ENCODE measurements around the gene COG8. TPM values are rescaled to one million over a fixed set of nuclear protein-coding genes. Genes with fewer than 3 reads are reported as not detected.

The COG8 gene
- total RNA-seq, 1 donor from 2014 or later = 32.4 TPM

GRCh38 chr16:69367980-69368379 is 28.6 kb upstream of the COG8 start:
- Mint-ChIP-seq H3K27ac (ENCODE audit: unreplicated experiment) (no peak overlapping the region), H3K4me1 (ENCODE audit: low read depth, unreplicated experiment) (peaks cover 5% of the 10 kb centered on the region), H3K9me3 (ENCODE audit: unreplicated experiment) (no peaks in the 10 kb centered on the region), H3K4me3 (ENCODE audit: unreplicated experiment) (no peak overlapping the region), H3K27me3 (ENCODE audit: low read depth, unreplicated experiment) (no peaks in the 10 kb centered on the region), H3K36me3 (ENCODE audit: low read depth, unreplicated experiment) (peaks cover 26% of the 10 kb centered on the region)
- no peak overlapping the region for H3K4me2 ChIP-seq (ENCODE audit: low read length)
- no peaks in the 10 kb centered on the region for H3K9me3 ChIP-seq (ENCODE audit: insufficient read depth, low read depth, low read length)
- peaks cover 4% of the 10 kb centered on the region for H3K79me2 ChIP-seq (ENCODE audit: insufficient read depth, low read length)
- no peak overlapping the region for H2AFZ ChIP-seq (ENCODE audit: low read depth, low read length)
- H3K4me3 ChIP-seq (ENCODE audit: insufficient read depth, low read depth, low read length) = no peak overlapping the region
- H3K36me3 ChIP-seq (ENCODE audit: insufficient read depth, low read length) = peaks cover 58% of the 10 kb centered on the region
- H3K9ac ChIP-seq (ENCODE audit: low read length) = no peak overlapping the region
- peak; percentile 18 for DNase-seq (ENCODE audit: low read depth)
- no peak for TF ChIP-seq EZH2 (IDR thresholded peaks at IDR 0.05; ENCODE audit: insufficient read depth, low read length)
- no peak for TF ChIP-seq CTCF (IDR thresholded peaks at IDR 0.05; ENCODE audit: insufficient read depth, low read depth, low read length)
- H4K20me1 ChIP-seq (ENCODE audit: insufficient read depth, low read length) = peaks cover 20% of the 10 kb centered on the region
- no peaks in the 10 kb centered on the region for H3K4me1 ChIP-seq (ENCODE audit: insufficient read depth, low read length)
- H3K27me3 ChIP-seq (ENCODE audit: insufficient read depth, low read length) = no peaks in the 10 kb centered on the region
- no peak for FAIRE-seq
- H3K27ac ChIP-seq (ENCODE audit: low read depth, low read length) = no peak overlapping the region

GRCh38 chr16:69366431-69366830 is 27.1 kb upstream of the COG8 start:
- Histone ChIP-seq H3K4me2 (ENCODE audit: low read length) (no peak overlapping the region), H3K9ac (ENCODE audit: low read length) (no peak overlapping the region), H3K9me3 (ENCODE audit: insufficient read depth, low read depth, low read length) (no peaks in the 10 kb centered on the region), H4K20me1 (ENCODE audit: insufficient read depth, low read length) (peaks cover 26% of the 10 kb centered on the region), H3K79me2 (ENCODE audit: insufficient read depth, low read length) (peaks cover 4% of the 10 kb centered on the region), H3K36me3 (ENCODE audit: insufficient read depth, low read length) (peaks cover 53% of the 10 kb centered on the region), H3K4me3 (ENCODE audit: insufficient read depth, low read depth, low read length) (no peak overlapping the region), H3K27ac (ENCODE audit: low read depth, low read length) (no peak overlapping the region), H3K4me1 (ENCODE audit: insufficient read depth, low read length) (no peaks in the 10 kb centered on the region), H2AFZ (ENCODE audit: low read depth, low read length) (no peak overlapping the region), H3K27me3 (ENCODE audit: insufficient read depth, low read length) (no peaks in the 10 kb centered on the region)
- FAIRE-seq (no peak), DNase-seq (ENCODE audit: low read depth) (no peak)
- TF ChIP-seq CTCF (IDR thresholded peaks at IDR 0.05; ENCODE audit: insufficient read depth, low read depth, low read length) (no peak), EZH2 (IDR thresholded peaks at IDR 0.05; ENCODE audit: insufficient read depth, low read length) (no peak)
- peaks cover 4% of the 10 kb centered on the region for H3K4me1 Mint-ChIP-seq (ENCODE audit: low read depth, unreplicated experiment)
- no peaks in the 10 kb centered on the region for H3K9me3 Mint-ChIP-seq (ENCODE audit: unreplicated experiment)
- no peak overlapping the region for H3K27ac Mint-ChIP-seq (ENCODE audit: unreplicated experiment)
- no peak overlapping the region for H3K4me3 Mint-ChIP-seq (ENCODE audit: unreplicated experiment)
- peaks cover 22% of the 10 kb centered on the region for H3K36me3 Mint-ChIP-seq (ENCODE audit: low read depth, unreplicated experiment)
- no peaks in the 10 kb centered on the region for H3K27me3 Mint-ChIP-seq (ENCODE audit: low read depth, unreplicated experiment)

DNA sequence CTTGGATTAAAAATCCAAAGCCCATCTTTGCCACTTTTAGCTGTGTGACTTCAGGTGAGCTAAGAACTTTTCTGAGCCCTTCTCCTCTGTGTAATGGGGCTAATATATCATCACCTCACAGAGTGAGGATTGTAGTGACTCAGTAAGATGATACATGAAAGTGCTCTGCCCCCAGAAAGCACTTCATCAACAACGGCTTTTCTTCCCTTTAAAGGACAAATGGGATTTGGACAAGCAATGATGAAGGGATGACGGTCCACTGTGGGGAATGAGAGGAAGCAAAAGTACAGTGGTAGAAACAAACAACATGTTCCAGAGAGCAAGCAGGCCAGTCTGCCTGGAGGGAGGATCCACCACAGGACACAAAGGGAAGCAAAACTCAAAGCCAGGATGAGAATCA is 26.5 kb upstream of the COG8 start:
- Mint-ChIP-seq H3K4me1 (ENCODE audit: low read depth, unreplicated experiment) (peaks cover 4% of the 10 kb centered on the region), H3K36me3 (ENCODE audit: low read depth, unreplicated experiment) (peaks cover 22% of the 10 kb centered on the region), H3K27me3 (ENCODE audit: low read depth, unreplicated experiment) (no peaks in the 10 kb centered on the region), H3K4me3 (ENCODE audit: unreplicated experiment) (no peak overlapping the region), H3K27ac (ENCODE audit: unreplicated experiment) (no peak overlapping the region), H3K9me3 (ENCODE audit: unreplicated experiment) (no peaks in the 10 kb centered on the region)
- no peaks in the 10 kb centered on the region for H3K9me3 ChIP-seq (ENCODE audit: insufficient read depth, low read depth, low read length)
- H3K36me3 ChIP-seq (ENCODE audit: insufficient read depth, low read length) = peaks cover 49% of the 10 kb centered on the region
- H4K20me1 ChIP-seq (ENCODE audit: insufficient read depth, low read length) = peaks cover 27% of the 10 kb centered on the region
- DNase-seq (ENCODE audit: low read depth) (no peak), FAIRE-seq (no peak)
- no peak overlapping the region for H3K4me2 ChIP-seq (ENCODE audit: low read length)
- H3K4me3 ChIP-seq (ENCODE audit: insufficient read depth, low read depth, low read length) = no peak overlapping the region
- TF ChIP-seq CTCF (IDR thresholded peaks at IDR 0.05; ENCODE audit: insufficient read depth, low read depth, low read length) (no peak), EZH2 (IDR thresholded peaks at IDR 0.05; ENCODE audit: insufficient read depth, low read length) (no peak)
- H3K9ac ChIP-seq (ENCODE audit: low read length) = no peak overlapping the region
- no peak overlapping the region for H2AFZ ChIP-seq (ENCODE audit: low read depth, low read length)
- H3K27ac ChIP-seq (ENCODE audit: low read depth, low read length) = no peak overlapping the region
- no peaks in the 10 kb centered on the region for H3K4me1 ChIP-seq (ENCODE audit: insufficient read depth, low read length)
- H3K27me3 ChIP-seq (ENCODE audit: insufficient read depth, low read length) = no peaks in the 10 kb centered on the region
- peaks cover 4% of the 10 kb centered on the region for H3K79me2 ChIP-seq (ENCODE audit: insufficient read depth, low read length)

All from astrocyte (in vitro differentiated cells and primary cell).